OCI-LY7 (cell line): ENCODE results near the gene TACR1.

Experiments
- EZH2phosphoT487 ChIP-seq: fragments of 200-600 bp; sonication (generic); IDR thresholded peaks from 2 replicates; pipeline ENCODE4 v1.6.1; 2018; ENCODE audit warnings: low read depth, borderline replicate concordance, mild to moderate bottlenecking, mixed run types, antibody characterized with exemption, low read length, moderate library complexity, mixed read lengths
- TF ChIP-seq, protein P1 (sequence below): fragments of 200-600 bp; sonication (generic); conservative IDR thresholded peaks from 2 replicates; pipeline ENCODE4 v1.5.1; 2014; ENCODE audit warnings: mild to moderate bottlenecking, antibody characterized with exemption, low read length, moderate library complexity, mixed read lengths

DNA sequence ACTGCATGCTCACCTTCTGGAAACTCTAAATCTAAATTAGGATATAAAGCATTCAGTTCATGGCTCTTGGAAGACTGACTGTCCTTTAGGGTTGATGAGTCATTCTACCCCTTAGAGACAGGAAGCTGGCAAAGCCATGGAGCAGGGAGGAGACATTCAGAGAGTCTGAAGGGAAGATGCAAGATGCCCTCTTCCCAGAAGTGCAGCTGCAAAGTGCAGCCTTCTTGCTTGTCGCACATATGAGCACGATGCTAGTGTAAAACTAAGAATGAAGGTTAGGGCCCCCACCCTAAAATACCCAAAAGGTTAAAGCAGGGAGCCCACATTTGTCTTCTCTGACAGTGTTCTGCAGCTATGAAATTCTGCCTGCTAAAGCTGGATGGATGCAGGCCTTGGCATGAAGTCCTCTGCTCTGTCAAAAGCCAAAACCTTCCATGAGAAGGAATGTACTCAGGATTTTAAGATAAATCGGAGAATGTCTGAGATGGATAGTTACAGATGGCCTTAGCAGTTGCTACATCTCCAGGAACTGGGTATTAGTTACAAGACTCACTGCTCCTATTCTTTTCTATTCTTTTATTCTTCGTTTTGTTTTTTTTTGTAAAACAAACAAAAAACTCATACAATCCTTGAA lies 151.2 kb downstream of the TACR1 start:
- TF ChIP-seq, protein P1, sequence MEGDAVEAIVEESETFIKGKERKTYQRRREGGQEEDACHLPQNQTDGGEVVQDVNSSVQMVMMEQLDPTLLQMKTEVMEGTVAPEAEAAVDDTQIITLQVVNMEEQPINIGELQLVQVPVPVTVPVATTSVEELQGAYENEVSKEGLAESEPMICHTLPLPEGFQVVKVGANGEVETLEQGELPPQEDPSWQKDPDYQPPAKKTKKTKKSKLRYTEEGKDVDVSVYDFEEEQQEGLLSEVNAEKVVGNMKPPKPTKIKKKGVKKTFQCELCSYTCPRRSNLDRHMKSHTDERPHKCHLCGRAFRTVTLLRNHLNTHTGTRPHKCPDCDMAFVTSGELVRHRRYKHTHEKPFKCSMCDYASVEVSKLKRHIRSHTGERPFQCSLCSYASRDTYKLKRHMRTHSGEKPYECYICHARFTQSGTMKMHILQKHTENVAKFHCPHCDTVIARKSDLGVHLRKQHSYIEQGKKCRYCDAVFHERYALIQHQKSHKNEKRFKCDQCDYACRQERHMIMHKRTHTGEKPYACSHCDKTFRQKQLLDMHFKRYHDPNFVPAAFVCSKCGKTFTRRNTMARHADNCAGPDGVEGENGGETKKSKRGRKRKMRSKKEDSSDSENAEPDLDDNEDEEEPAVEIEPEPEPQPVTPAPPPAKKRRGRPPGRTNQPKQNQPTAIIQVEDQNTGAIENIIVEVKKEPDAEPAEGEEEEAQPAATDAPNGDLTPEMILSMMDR = no peak
- TF ChIP-seq EZH2phosphoT487 = no peak
